GM12878 (cell line): ENCODE data around the gene NBPF15. TPM values are rescaled to one million over a fixed set of nuclear protein-coding genes. Genes with fewer than 3 reads are reported as not detected.

ENCODE experiments used
- ATF7 ChIP-seq: fragments of 450-650 bp; IDR thresholded peaks from 2 replicates; pipeline ENCODE4 v1.6.1; 2016; ENCODE audit warnings: low read depth, mild to moderate bottlenecking
- BCLAF1 ChIP-seq: fragments of 450-650 bp; IDR thresholded peaks from 2 replicates; pipeline ENCODE4 v1.6.1; 2017; ENCODE audit warnings: antibody characterized with exemption, mild to moderate bottlenecking, moderate library complexity
- BHLHE40 ChIP-seq, 2 experiments: fragments of 450-650 bp in 1 of 2; IDR thresholded peaks; 2 replicates each; pipeline ENCODE4 v1.6.1; 2011 to 2017; ENCODE audit warnings: low read depth in 2 of 2, borderline replicate concordance in 1 of 2, improper control_type of control experiment in 1 of 2, low read length in 1 of 2, mild to moderate bottlenecking in 1 of 2
- CHD2 ChIP-seq: IDR thresholded peaks from 2 replicates; pipeline ENCODE4 v1.6.1; 2011; ENCODE audit warnings: low read depth, low read length, improper control_type of control experiment, borderline replicate concordance
- GABPA ChIP-seq: IDR thresholded peaks from 2 replicates; pipeline ENCODE4 v1.6.1; 2014; ENCODE audit warnings: antibody characterized with exemption, low read depth, mild to moderate bottlenecking, inconsistent platforms
- IKZF2 ChIP-seq, 2 experiments: fragments of 450-650 bp; IDR thresholded peaks; 2 replicates each; pipeline ENCODE4 v1.6.1; 2017; ENCODE audit warnings: mild to moderate bottlenecking in 2 of 2, moderate library complexity in 2 of 2
- JUNB ChIP-seq: IDR thresholded peaks from 2 replicates; pipeline ENCODE4 v1.6.1; 2016; ENCODE audit warnings: antibody characterized with exemption, mild to moderate bottlenecking
- MLLT1 ChIP-seq: fragments of 450-650 bp; IDR thresholded peaks from 2 replicates; pipeline ENCODE4 v1.6.1; 2016; ENCODE audit warnings: mild to moderate bottlenecking
- MTA2 ChIP-seq: fragments of 450-650 bp; IDR thresholded peaks from 2 replicates; pipeline ENCODE4 v1.6.1; 2016; ENCODE audit warnings: low read depth, mild to moderate bottlenecking, moderate library complexity
- MTA3 ChIP-seq: IDR thresholded peaks from 2 replicates; pipeline ENCODE4 v1.6.1; 2012; ENCODE audit warnings: low read length, inconsistent platforms, borderline replicate concordance
- NR2F1 ChIP-seq: fragments of 450-650 bp; conservative IDR thresholded peaks from 2 replicates; pipeline ENCODE4 v1.6.1; 2017; ENCODE audit warnings: mild to moderate bottlenecking
- POLR2A ChIP-seq: IDR thresholded peaks from 2 replicates; pipeline ENCODE4 v1.6.1; 2011; ENCODE audit warnings: low read depth, mild to moderate bottlenecking, low read length
- POLR2AphosphoS2 ChIP-seq: IDR thresholded peaks from 2 replicates; pipeline ENCODE4 v1.6.1; 2011; ENCODE audit warnings: low read depth, mild to moderate bottlenecking, low read length, improper control_type of control experiment, moderate library complexity
- RELB ChIP-seq: fragments of 450-650 bp; IDR thresholded peaks from 2 replicates; pipeline ENCODE4 v1.6.1; 2017; ENCODE audit warnings: low read depth, mild to moderate bottlenecking, moderate library complexity
- SMAD1 ChIP-seq: fragments of 450-650 bp; IDR thresholded peaks from 2 replicates; pipeline ENCODE4 v1.6.1; 2018; ENCODE audit warnings: mild to moderate bottlenecking, low read depth; ENCODE audit not compliant: partially characterized antibody
- SMAD5 ChIP-seq: IDR thresholded peaks from 2 replicates; pipeline ENCODE4 v1.6.1; 2016; ENCODE audit warnings: antibody characterized with exemption, low read depth
- STAT1 ChIP-seq: fragments of 450-650 bp; conservative IDR thresholded peaks from 2 replicates; pipeline ENCODE4 v1.6.1; 2014; ENCODE audit warnings: antibody characterized with exemption, mild to moderate bottlenecking
- ZNF207 ChIP-seq: fragments of 450-650 bp; IDR thresholded peaks from 2 replicates; pipeline ENCODE4 v1.6.1; 2014; ENCODE audit warnings: antibody characterized with exemption, mild to moderate bottlenecking, borderline replicate concordance
- ZNF687 ChIP-seq: fragments of 450-650 bp; IDR thresholded peaks from 2 replicates; pipeline ENCODE4 v1.6.1; 2017; ENCODE audit warnings: mild to moderate bottlenecking, moderate library complexity
- polyA plus RNA-seq, 11 experiments: library from polyadenylated mRNA; depleted of rRNA in 4 of 11; unstranded in 6 of 11; stranded (reverse) in 5 of 11; fragments of >200 nt; fragmentation: Nextera tagmentation in 4 of 11; fragmentation: Illumina TruSeq in 1 of 11; extraction: Ambion mirVana in 4 of 11; extraction: Trizol in 1 of 11; gene quantifications; 1 replicate in 1 of 11; 2 replicates in 10 of 11; pipeline versions ENCODE4 v1.2.1 to v1.2.3, GENCODE V29; 2011 to 2016; ENCODE audit warnings: inconsistent platforms in 2 of 11, missing spikeins in 2 of 11, low read depth in 1 of 11
- total RNA-seq, 4 experiments: library from RNA; depleted of rRNA in 3 of 4; stranded (reverse); fragments of >200 nt in 3 of 4; fragmentation: Illumina TruSeq in 1 of 4; extraction: Trizol in 1 of 4; gene quantifications; 2 replicates each; pipeline versions ENCODE4 v1.2.1 to v1.2.3, GENCODE V29; 2013 to 2021

NBPF15 gene
- total and polyA plus RNA-seq, 10 of the 15 experiments (the other 5 are each of a cell fraction or from before 2014, with no cell fraction given): 3.2 to 36.9 (median 17.6) TPM

- peak; percentile 100 for TF ChIP-seq ZNF687
- TF ChIP-seq MTA2: peak; percentile 53; the same call in 1 of the 2 replicates
- TF ChIP-seq BHLHE40 (IDR thresholded peaks at IDR 0.05; ENCODE audit: borderline replicate concordance in 1 of 2, low read depth in 2 of 2, low read length in 1 of 2): peak; percentile 59 to 65; a peak in 3 of 4 replicates
- TF ChIP-seq JUNB: peak; percentile 56; the same call in 1 of the 2 replicates
- peak; percentile 100 for TF ChIP-seq MTA3
- peak; percentile 44; the same call in 1 of the 2 replicates for TF ChIP-seq GABPA
- peak; percentile 99 for TF ChIP-seq POLR2AphosphoS2
- peak; percentile 89 for TF ChIP-seq MLLT1
- peak; percentile 76; the same call in 1 of the 2 replicates for TF ChIP-seq BCLAF1
- peak; percentile 75 for TF ChIP-seq ATF7
- TF ChIP-seq POLR2A: peak; percentile 65
- TF ChIP-seq RELB: peak; percentile 55; the same call in 1 of the 2 replicates
- TF ChIP-seq STAT1: 0 out of 2 replicates have a peak, but pooled peaks have one; percentile 42
- TF ChIP-seq SMAD1: peak; percentile 99
- peak; percentile 49 to 80; a peak in 3 of 4 replicates for TF ChIP-seq IKZF2 (IDR thresholded peaks at IDR 0.05)
- TF ChIP-seq ZNF207: peak; percentile 82; the same call in 1 of the 2 replicates
- peak; percentile 42; the same call in 1 of the 2 replicates for TF ChIP-seq CHD2
- peak; percentile 82 for TF ChIP-seq NR2F1
- TF ChIP-seq SMAD5: peak; percentile 100
Observed at GRCh38 chr1:144412491-144413403, 48.7 kb downstream of the NBPF15 start (continued).
